Measurements from ENCODE around the gene ZSCAN31. TPM values are rescaled to one million over a fixed set of nuclear protein-coding genes. Genes with fewer than 3 reads are reported as not detected.
"Not testable (repeated sequence)": the region's sequence is repeated elsewhere in the genome, so short reads cannot be mapped to it uniquely, and the experiment has no call there.

The ZSCAN31 gene
- total RNA-seq, 1 experiment from 2014 or later: 6.6 TPM

DNA sequence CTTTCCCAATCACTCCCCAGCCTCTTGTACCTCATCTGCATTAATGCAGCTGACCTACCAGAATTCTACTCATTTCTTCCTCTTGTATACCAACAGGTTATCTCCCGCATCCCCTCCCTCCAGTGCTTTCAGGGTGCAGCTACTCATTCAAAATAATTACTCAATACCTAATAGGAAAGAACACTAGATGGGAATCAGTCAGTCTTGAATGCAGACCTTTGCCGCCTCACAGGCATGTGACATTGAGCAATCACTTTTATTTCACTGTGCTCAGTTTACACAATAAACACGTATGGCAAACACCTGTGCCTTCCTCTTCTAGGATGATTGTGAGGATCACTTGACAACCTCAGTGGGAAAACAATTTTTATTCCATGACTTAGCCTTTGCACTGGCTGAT lies 13.3 kb downstream of the ZSCAN31 start:
- TF ChIP-seq TCF7 (CRISPR knock-in tag; IDR thresholded peaks at IDR 0.05; ENCODE audit: low read depth) (no peak), GABPB1 (CRISPR knock-in tag; IDR thresholded peaks at IDR 0.05) (peak; percentile 20; the same call in 1 of the 2 replicates), ESRRA (CRISPR knock-in tag; IDR thresholded peaks at IDR 0.05; ENCODE audit: borderline replicate concordance) (no peak)
- Mint-ChIP-seq H3K4me3 (no peak overlapping the region), H3K36me3 (peaks cover 39% of the 10 kb centered on the region), H3K4me1 (no peaks in the 10 kb centered on the region), H3K27me3 (ENCODE audit: low read depth) (peaks cover 3% of the 10 kb centered on the region; the same call in 1 of the 2 replicates), H3K9me3 (peaks cover 44% of the 10 kb centered on the region), H3K27ac (no peak overlapping the region)
- CTCF ChIA-PET: no interaction called here
- POLR2A ChIA-PET: no interaction called here
- DNase-seq (ENCODE audit: low spot score) (no peak), ATAC-seq (no peak)

DNA sequence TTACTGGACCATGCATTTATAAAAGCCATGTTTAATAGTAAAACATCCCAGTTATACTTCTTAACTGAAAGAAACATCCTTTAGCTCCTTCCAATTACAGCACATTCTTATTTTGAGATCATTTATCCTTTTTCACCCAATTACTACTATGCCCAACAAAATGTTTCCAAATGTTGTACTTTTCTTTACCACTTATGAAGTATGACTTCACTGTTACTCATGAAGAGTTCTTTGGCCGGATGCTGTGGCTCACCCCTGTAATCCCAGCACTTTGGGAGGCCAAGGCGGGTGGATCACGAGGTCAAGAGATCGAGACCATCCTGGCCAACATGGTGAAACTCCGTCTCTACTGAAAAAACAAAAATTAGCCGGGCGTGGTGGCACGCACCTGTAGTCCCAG lies 18.1 kb downstream of the ZSCAN31 start:
- H3K4me3 Mint-ChIP-seq; H3K27me3 Mint-ChIP-seq (ENCODE audit: low read depth); H3K27ac Mint-ChIP-seq; H3K9me3 Mint-ChIP-seq; H3K36me3 Mint-ChIP-seq; CTCF ChIA-PET; POLR2A ChIA-PET; DNase-seq (ENCODE audit: low spot score); ATAC-seq; H3K4me1 Mint-ChIP-seq: not testable (repeated sequence)

DNA sequence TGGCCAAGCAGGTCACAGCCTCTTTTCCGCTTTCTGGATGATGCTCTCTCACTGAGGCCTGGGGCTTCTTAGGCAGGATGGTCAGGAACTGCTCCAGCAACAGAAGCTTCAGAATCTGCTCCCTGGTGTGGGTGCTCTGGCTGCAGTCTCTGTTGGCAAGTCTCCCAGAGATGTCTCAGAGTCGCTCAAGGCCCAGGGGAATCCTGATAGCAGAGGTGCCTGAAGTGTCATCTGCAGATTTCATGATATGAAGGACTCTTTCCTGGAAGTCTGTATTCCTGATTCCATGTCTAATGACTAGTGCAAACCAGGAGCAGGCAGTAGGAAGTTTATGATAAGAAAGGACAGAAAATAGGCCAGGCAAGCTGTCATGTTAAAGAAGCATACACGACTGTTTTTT lies 20.3 kb downstream of the ZSCAN31 start:
- H3K27ac Mint-ChIP-seq: no peak overlapping the region
- DNase-seq (ENCODE audit: low spot score): no peak
- peaks cover 5% of the 10 kb centered on the region for H3K4me1 Mint-ChIP-seq
- ChIA-PET POLR2A (no interaction called here), CTCF (no interaction called here)
- no peaks in the 10 kb centered on the region for H3K27me3 Mint-ChIP-seq (ENCODE audit: low read depth)
- H3K4me3 Mint-ChIP-seq: no peak overlapping the region
- peaks cover 7% of the 10 kb centered on the region for H3K9me3 Mint-ChIP-seq
- TF ChIP-seq, protein P1, sequence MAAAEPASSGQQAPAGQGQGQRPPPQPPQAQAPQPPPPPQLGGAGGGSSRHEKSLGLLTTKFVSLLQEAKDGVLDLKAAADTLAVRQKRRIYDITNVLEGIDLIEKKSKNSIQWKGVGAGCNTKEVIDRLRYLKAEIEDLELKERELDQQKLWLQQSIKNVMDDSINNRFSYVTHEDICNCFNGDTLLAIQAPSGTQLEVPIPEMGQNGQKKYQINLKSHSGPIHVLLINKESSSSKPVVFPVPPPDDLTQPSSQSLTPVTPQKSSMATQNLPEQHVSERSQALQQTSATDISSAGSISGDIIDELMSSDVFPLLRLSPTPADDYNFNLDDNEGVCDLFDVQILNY (CRISPR knock-in tag; IDR thresholded peaks at IDR 0.05): no peak
- peaks cover under 1% of the 10 kb centered on the region; the same call in 1 of the 2 replicates for H3K36me3 Mint-ChIP-seq
- ATAC-seq: no peak

DNA sequence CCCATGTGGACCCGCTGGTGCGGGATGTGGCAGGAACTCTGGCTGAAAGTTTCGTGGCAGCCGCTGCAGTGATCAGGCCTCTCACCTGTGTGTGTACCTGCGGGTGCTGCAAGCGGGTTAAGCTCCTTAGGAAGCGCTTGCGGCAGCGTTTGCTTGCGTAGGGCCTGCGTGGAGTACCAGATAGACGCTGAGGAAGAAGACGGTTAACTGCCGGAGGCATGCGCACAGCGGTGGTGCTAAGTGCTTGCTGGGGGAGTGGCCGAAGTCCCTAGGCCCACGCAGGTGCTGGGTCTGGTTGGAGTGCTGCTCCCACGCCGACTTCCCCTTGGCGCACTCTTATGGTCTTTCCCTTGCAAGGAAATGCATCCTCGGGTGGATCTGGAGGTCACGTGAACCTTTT lies 23.0 kb downstream of the ZSCAN31 start:
- DNase-seq (ENCODE audit: low spot score) (peak; percentile 17), ATAC-seq (peak; percentile 79)
- ChIA-PET POLR2A (no interaction called here), CTCF (no interaction called here)
- H3K27ac Mint-ChIP-seq: no peak overlapping the region
- no peaks in the 10 kb centered on the region for H3K36me3 Mint-ChIP-seq
- H3K9me3 Mint-ChIP-seq: peaks cover 15% of the 10 kb centered on the region; the same call in 1 of the 2 replicates
- H3K4me1 Mint-ChIP-seq: peaks cover 23% of the 10 kb centered on the region
- TF ChIP-seq, protein P2, sequence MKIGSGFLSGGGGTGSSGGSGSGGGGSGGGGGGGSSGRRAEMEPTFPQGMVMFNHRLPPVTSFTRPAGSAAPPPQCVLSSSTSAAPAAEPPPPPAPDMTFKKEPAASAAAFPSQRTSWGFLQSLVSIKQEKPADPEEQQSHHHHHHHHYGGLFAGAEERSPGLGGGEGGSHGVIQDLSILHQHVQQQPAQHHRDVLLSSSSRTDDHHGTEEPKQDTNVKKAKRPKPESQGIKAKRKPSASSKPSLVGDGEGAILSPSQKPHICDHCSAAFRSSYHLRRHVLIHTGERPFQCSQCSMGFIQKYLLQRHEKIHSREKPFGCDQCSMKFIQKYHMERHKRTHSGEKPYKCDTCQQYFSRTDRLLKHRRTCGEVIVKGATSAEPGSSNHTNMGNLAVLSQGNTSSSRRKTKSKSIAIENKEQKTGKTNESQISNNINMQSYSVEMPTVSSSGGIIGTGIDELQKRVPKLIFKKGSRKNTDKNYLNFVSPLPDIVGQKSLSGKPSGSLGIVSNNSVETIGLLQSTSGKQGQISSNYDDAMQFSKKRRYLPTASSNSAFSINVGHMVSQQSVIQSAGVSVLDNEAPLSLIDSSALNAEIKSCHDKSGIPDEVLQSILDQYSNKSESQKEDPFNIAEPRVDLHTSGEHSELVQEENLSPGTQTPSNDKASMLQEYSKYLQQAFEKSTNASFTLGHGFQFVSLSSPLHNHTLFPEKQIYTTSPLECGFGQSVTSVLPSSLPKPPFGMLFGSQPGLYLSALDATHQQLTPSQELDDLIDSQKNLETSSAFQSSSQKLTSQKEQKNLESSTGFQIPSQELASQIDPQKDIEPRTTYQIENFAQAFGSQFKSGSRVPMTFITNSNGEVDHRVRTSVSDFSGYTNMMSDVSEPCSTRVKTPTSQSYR (CRISPR knock-in tag; IDR thresholded peaks at IDR 0.05): no peak
- TF ChIP-seq FOXK1 (CRISPR knock-in tag; IDR thresholded peaks at IDR 0.05) (no peak), JAZF1 (CRISPR knock-in tag; IDR thresholded peaks at IDR 0.05) (no peak), OVOL2 (CRISPR knock-in tag; IDR thresholded peaks at IDR 0.05; ENCODE audit: borderline replicate concordance) (no peak), GABPB1 (CRISPR knock-in tag; IDR thresholded peaks at IDR 0.05) (no peak), PRRX2 (CRISPR knock-in tag; IDR thresholded peaks at IDR 0.05) (no peak)
- TF ChIP-seq, protein P3, sequence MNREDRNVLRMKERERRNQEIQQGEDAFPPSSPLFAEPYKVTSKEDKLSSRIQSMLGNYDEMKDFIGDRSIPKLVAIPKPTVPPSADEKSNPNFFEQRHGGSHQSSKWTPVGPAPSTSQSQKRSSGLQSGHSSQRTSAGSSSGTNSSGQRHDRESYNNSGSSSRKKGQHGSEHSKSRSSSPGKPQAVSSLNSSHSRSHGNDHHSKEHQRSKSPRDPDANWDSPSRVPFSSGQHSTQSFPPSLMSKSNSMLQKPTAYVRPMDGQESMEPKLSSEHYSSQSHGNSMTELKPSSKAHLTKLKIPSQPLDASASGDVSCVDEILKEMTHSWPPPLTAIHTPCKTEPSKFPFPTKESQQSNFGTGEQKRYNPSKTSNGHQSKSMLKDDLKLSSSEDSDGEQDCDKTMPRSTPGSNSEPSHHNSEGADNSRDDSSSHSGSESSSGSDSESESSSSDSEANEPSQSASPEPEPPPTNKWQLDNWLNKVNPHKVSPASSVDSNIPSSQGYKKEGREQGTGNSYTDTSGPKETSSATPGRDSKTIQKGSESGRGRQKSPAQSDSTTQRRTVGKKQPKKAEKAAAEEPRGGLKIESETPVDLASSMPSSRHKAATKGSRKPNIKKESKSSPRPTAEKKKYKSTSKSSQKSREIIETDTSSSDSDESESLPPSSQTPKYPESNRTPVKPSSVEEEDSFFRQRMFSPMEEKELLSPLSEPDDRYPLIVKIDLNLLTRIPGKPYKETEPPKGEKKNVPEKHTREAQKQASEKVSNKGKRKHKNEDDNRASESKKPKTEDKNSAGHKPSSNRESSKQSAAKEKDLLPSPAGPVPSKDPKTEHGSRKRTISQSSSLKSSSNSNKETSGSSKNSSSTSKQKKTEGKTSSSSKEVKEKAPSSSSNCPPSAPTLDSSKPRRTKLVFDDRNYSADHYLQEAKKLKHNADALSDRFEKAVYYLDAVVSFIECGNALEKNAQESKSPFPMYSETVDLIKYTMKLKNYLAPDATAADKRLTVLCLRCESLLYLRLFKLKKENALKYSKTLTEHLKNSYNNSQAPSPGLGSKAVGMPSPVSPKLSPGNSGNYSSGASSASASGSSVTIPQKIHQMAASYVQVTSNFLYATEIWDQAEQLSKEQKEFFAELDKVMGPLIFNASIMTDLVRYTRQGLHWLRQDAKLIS (CRISPR knock-in tag; IDR thresholded peaks at IDR 0.05; ENCODE audit: borderline replicate concordance): no peak
- TF ChIP-seq, protein P4, sequence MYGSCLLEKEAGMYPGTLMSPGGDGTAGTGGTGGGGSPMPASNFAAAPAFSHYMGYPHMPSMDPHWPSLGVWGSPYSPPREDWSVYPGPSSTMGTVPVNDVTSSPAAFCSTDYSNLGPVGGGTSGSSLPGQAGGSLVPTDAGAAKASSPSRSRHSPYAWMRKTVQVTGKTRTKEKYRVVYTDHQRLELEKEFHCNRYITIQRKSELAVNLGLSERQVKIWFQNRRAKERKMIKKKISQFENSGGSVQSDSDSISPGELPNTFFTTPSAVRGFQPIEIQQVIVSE (CRISPR knock-in tag; IDR thresholded peaks at IDR 0.05; ENCODE audit: borderline replicate concordance): no peak
- TF ChIP-seq, protein P5, sequence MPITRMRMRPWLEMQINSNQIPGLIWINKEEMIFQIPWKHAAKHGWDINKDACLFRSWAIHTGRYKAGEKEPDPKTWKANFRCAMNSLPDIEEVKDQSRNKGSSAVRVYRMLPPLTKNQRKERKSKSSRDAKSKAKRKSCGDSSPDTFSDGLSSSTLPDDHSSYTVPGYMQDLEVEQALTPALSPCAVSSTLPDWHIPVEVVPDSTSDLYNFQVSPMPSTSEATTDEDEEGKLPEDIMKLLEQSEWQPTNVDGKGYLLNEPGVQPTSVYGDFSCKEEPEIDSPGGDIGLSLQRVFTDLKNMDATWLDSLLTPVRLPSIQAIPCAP (CRISPR knock-in tag; IDR thresholded peaks at IDR 0.05): no peak
- TF ChIP-seq, protein P6, sequence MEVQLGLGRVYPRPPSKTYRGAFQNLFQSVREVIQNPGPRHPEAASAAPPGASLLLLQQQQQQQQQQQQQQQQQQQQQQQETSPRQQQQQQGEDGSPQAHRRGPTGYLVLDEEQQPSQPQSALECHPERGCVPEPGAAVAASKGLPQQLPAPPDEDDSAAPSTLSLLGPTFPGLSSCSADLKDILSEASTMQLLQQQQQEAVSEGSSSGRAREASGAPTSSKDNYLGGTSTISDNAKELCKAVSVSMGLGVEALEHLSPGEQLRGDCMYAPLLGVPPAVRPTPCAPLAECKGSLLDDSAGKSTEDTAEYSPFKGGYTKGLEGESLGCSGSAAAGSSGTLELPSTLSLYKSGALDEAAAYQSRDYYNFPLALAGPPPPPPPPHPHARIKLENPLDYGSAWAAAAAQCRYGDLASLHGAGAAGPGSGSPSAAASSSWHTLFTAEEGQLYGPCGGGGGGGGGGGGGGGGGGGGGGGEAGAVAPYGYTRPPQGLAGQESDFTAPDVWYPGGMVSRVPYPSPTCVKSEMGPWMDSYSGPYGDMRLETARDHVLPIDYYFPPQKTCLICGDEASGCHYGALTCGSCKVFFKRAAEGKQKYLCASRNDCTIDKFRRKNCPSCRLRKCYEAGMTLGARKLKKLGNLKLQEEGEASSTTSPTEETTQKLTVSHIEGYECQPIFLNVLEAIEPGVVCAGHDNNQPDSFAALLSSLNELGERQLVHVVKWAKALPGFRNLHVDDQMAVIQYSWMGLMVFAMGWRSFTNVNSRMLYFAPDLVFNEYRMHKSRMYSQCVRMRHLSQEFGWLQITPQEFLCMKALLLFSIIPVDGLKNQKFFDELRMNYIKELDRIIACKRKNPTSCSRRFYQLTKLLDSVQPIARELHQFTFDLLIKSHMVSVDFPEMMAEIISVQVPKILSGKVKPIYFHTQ (CRISPR knock-in tag; IDR thresholded peaks at IDR 0.05): no peak
- H3K27me3 Mint-ChIP-seq (ENCODE audit: low read depth): no peaks in the 10 kb centered on the region
- no peak overlapping the region for H3K4me3 Mint-ChIP-seq

All from WTC11 (cell line).